Dendritic cell treated with granulocyte-macrophage colony-stimulating factor and Interleukin-4, amounts not matched to agents 40 ng/mL and 50 ng/mL, for 4 days (primary cell): ENCODE data around the gene CDC20.

Source experiments
- H3K27ac Mint-ChIP-seq: one replicate; pipeline ENCODE4 v1.8.0; 2022; ENCODE audit warnings: mild to moderate bottlenecking, mixed read lengths
- H3K27me3 Mint-ChIP-seq: one replicate; pipeline ENCODE4 v1.8.0; 2022; ENCODE audit warnings: mild to moderate bottlenecking, mixed read lengths
- H3K36me3 Mint-ChIP-seq: one replicate; pipeline ENCODE4 v1.8.0; 2022; ENCODE audit warnings: low read depth, mixed read lengths
- H3K4me1 Mint-ChIP-seq: one replicate; pipeline ENCODE4 v1.8.0; 2022; ENCODE audit warnings: low read depth, mixed read lengths
- H3K4me3 Mint-ChIP-seq: one replicate; pipeline ENCODE4 v1.8.0; 2022; ENCODE audit warnings: mild to moderate bottlenecking, moderate library complexity, mixed read lengths
- H3K9me3 Mint-ChIP-seq: one replicate; pipeline ENCODE4 v1.8.0; 2022; ENCODE audit warnings: mixed read lengths
- intact Hi-C: fragments of 100-400 bp; cut with micrococcal nuclease; formaldehyde crosslinking; loops from one replicate; pipeline ENCODE4 v1.15.0; 2022

Gene CDC20

DNA sequence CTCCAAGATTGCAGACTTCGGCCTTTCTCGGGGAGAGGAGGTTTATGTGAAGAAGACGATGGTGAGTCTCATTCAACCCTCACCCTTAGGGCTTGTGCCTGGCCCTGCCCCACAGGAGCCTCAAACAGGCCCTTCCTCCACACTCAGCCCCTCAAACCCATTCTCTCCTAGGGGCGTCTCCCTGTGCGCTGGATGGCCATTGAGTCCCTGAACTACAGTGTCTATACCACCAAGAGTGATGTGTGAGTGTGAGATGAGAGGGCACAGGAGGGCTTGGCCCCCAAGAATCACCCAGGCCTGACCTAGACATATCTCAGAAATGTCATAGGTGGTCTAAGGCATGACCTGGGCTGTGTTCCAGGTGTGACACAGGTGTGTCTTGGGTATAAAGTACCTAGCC lies 39.5 kb upstream of the CDC20 start:
- H3K9me3 Mint-ChIP-seq: no peaks in the 10 kb centered on the region
- no peaks in the 10 kb centered on the region for H3K36me3 Mint-ChIP-seq
- H3K27ac Mint-ChIP-seq: no peak overlapping the region
- H3K4me1 Mint-ChIP-seq: peaks cover 38% of the 10 kb centered on the region
- H3K4me3 Mint-ChIP-seq: no peak overlapping the region
- H3K27me3 Mint-ChIP-seq: no peaks in the 10 kb centered on the region
- intact Hi-C loops: no loop called here

GRCh38 chr1:43319766-43320165 lies 39.0 kb upstream of the CDC20 start:
- H3K4me3 Mint-ChIP-seq: no peak overlapping the region
- peaks cover 41% of the 10 kb centered on the region for H3K4me1 Mint-ChIP-seq
- no peaks in the 10 kb centered on the region for H3K9me3 Mint-ChIP-seq
- H3K36me3 Mint-ChIP-seq: no peaks in the 10 kb centered on the region
- H3K27me3 Mint-ChIP-seq: no peaks in the 10 kb centered on the region
- peak overlapping the region; percentile 1 for H3K27ac Mint-ChIP-seq
- intact Hi-C loops: no loop called here

DNA sequence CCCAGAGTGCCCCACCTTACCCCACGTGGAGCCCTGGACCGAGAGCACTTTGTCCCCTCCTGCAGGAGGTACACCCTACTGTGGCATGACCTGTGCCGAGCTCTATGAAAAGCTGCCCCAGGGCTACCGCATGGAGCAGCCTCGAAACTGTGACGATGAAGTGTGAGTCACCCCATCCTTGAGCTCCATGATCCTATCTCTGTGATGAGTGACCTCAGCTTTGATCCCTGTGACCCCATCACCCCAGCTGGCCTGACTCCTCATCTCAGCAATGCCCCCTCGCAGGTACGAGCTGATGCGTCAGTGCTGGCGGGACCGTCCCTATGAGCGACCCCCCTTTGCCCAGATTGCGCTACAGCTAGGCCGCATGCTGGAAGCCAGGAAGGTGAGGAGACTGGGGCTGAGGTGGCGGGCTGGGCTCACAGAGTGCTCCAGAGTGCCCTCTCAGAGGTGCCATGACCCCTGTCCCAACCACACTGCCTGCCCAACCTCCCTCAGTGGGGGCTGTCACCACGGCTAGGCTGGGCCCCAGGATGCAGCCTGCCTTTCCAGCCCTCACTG lies 37.4 kb upstream of the CDC20 start:
- no peaks in the 10 kb centered on the region for H3K9me3 Mint-ChIP-seq
- H3K4me3 Mint-ChIP-seq: no peak overlapping the region
- H3K36me3 Mint-ChIP-seq: no peaks in the 10 kb centered on the region
- peaks cover 32% of the 10 kb centered on the region for H3K4me1 Mint-ChIP-seq
- H3K27me3 Mint-ChIP-seq: no peaks in the 10 kb centered on the region
- intact Hi-C loops: no loop called here
- no peak overlapping the region for H3K27ac Mint-ChIP-seq

GRCh38 chr1:43322506-43322905 lies 36.3 kb upstream of the CDC20 start:
- peaks cover 24% of the 10 kb centered on the region for H3K4me1 Mint-ChIP-seq
- no peaks in the 10 kb centered on the region for H3K36me3 Mint-ChIP-seq
- H3K9me3 Mint-ChIP-seq: no peaks in the 10 kb centered on the region
- H3K4me3 Mint-ChIP-seq: no peak overlapping the region
- no peaks in the 10 kb centered on the region for H3K27me3 Mint-ChIP-seq
- intact Hi-C loops: no loop called here
- no peak overlapping the region for H3K27ac Mint-ChIP-seq

DNA sequence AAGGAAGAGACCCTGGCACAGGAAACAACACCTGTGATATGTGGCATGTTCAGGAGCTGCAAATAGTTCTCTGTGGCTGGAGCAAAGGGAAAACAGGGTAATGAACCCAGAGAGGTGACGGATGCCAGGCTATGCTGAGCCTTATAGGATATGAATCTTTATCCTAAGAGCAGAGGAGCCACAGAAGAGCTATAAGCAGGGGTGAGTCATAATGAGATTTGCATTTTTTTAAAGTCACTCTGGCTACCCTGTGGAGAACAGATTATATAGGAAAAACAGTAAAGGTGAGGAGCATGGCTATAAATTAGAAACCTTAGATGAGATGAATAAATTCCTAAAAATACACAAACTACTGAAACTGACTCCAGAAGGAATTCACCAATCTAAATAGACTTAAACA lies 34.0 kb upstream of the CDC20 start:
- peaks cover 20% of the 10 kb centered on the region for H3K4me1 Mint-ChIP-seq
- intact Hi-C loops: no loop called here
- no peak overlapping the region for H3K4me3 Mint-ChIP-seq
- H3K27me3 Mint-ChIP-seq: no peaks in the 10 kb centered on the region
- no peaks in the 10 kb centered on the region for H3K36me3 Mint-ChIP-seq
- H3K27ac Mint-ChIP-seq: no peak overlapping the region
- no peaks in the 10 kb centered on the region for H3K9me3 Mint-ChIP-seq

- Mint-ChIP-seq H3K36me3 (no peaks in the 10 kb centered on the region), H3K4me1 (peaks cover 23% of the 10 kb centered on the region), H3K4me3 (no peak overlapping the region), H3K9me3 (no peaks in the 10 kb centered on the region), H3K27me3 (no peaks in the 10 kb centered on the region), H3K27ac (no peak overlapping the region)
- intact Hi-C loops: no loop called here
Measured at GRCh38 chr1:43325381-43325780, 33.4 kb upstream of the CDC20 start.

DNA sequence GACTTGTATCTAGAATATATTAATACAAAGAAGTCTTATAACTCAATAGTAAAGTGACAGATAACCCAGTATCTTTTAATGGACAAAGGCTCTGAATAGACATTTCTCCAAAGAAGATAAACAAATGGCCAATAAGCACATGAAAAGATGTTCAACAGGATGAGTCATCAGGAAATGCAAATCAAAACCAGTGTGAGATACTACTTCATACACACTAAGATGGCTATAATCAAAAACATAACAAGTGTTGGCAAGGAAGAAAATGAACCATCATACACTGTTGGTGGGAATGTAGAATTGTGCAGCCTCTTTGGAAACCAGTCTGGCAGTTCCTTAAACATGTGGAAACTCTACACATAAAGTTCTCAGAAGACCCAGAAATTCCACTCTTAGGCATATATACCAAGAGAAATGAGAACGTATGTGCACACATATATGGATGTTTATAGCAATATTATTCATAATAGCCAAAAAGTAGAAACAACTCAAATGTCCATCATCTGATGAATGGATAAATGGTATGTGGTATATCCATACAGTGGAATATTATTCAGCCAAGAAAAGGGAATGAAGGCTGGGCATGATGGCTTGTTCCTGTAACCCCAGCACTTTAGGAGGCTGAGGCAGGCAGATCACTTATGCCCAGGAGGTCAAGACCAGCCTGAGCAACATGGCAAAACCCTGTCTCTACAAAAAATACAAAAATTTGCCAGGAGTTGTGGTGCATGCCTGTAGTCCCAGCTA lies 31.1 kb upstream of the CDC20 start:
- Mint-ChIP-seq H3K4me1 (peaks cover 25% of the 10 kb centered on the region), H3K9me3 (no peaks in the 10 kb centered on the region), H3K27ac (no peak overlapping the region), H3K36me3 (no peaks in the 10 kb centered on the region), H3K27me3 (no peaks in the 10 kb centered on the region), H3K4me3 (no peak overlapping the region)
- intact Hi-C loops: no loop called here

DNA sequence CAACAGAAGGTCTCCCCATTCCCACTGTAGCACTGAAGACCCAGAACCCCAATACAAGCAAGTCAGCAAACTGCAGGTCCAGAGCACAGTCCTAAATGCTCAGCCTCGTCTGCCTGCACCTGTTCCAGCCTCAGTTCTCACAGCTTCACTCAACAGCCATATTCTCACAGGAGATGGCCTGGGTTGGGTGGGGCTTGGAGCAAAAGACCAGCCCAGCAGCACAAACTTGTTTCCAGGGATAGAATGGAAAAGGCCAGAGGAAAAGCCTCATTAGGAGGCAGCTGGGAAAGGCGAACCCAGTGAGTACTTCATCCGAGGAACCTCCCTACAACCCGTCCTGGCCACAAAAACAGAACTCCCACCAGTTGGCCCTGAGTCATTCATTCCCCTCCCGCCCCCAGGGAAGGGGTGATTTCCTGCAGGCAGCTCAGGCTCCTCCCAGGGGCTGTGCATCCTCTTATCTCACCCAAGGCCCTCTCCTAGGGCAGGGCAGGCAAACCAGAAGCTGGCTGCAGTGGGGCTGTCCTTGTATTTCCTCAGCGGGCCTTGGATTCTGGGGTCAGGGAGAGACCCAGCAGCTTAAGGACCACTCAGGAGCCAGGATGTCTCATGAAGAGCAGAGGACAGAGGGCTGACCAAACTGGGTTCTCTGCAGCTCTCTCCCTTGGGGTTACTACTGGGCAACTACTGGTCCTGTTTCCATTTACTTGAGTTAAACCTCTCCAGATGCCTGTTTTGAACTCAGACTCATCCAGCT lies 28.6 kb upstream of the CDC20 start:
- H3K36me3 Mint-ChIP-seq: no peaks in the 10 kb centered on the region
- intact Hi-C loops: no loop called here
- no peak overlapping the region for H3K4me3 Mint-ChIP-seq
- H3K4me1 Mint-ChIP-seq: peaks cover 16% of the 10 kb centered on the region
- no peaks in the 10 kb centered on the region for H3K27me3 Mint-ChIP-seq
- H3K27ac Mint-ChIP-seq: peak overlapping the region; percentile 80
- H3K9me3 Mint-ChIP-seq: no peaks in the 10 kb centered on the region

DNA sequence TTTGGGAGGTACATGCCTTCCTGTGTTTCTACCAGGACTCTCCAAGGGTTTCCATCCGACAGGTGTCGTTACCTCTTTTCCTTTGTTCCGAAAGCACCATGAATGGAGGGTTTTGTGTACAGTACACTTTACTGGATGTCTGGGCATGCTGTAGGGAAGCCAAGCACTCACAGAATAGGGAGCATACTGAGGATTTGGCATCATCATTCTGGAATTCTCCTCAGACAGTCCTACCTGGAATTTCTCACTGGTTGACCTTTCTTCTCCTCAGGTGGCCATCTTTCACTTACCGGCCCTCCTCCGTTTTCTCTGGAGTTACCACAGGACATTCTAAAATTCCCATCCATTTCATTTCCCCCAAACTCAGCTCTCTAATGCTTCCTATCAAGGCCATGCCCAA lies 27.1 kb upstream of the CDC20 start:
- H3K36me3 Mint-ChIP-seq: no peaks in the 10 kb centered on the region
- no peak overlapping the region for H3K27ac Mint-ChIP-seq
- no peaks in the 10 kb centered on the region for H3K9me3 Mint-ChIP-seq
- H3K4me1 Mint-ChIP-seq: peaks cover 16% of the 10 kb centered on the region
- no peak overlapping the region for H3K4me3 Mint-ChIP-seq
- no peaks in the 10 kb centered on the region for H3K27me3 Mint-ChIP-seq
- intact Hi-C loops: no loop called here

GRCh38 chr1:43334453-43335205 lies 24.2 kb upstream of the CDC20 start:
- intact Hi-C loops: no loop called here
- Mint-ChIP-seq H3K27ac (no peak overlapping the region), H3K36me3 (no peaks in the 10 kb centered on the region), H3K9me3 (no peaks in the 10 kb centered on the region), H3K4me1 (peaks cover 10% of the 10 kb centered on the region), H3K4me3 (no peak overlapping the region), H3K27me3 (peaks cover 2% of the 10 kb centered on the region)

- Mint-ChIP-seq H3K27me3 (peaks cover 2% of the 10 kb centered on the region), H3K27ac (no peak within 1 kb of the TSS), H3K36me3 (no peaks in the 10 kb centered on the region), H3K4me1 (no peaks in the 10 kb centered on the region), H3K9me3 (no peaks in the 10 kb centered on the region), H3K4me3 (no peak within 1 kb of the TSS)
- intact Hi-C loops: no loop called here
Measured at GRCh38 chr1:43337588-43337987, 21.2 kb upstream of the CDC20 start, which contains the start of gene MPL. Gene MPL, plus strand, starts transcription at chr1:43337818. Its CDS starts 31 bp downstream, at chr1:43337849.

- Mint-ChIP-seq H3K36me3 (no peaks in the 10 kb centered on the region), H3K27ac (no peak overlapping the region), H3K4me1 (no peaks in the 10 kb centered on the region), H3K9me3 (no peaks in the 10 kb centered on the region), H3K27me3 (peaks cover 2% of the 10 kb centered on the region), H3K4me3 (no peak overlapping the region)
- intact Hi-C loops: no loop called here
Measured at GRCh38 chr1:43338001-43338400, 20.8 kb upstream of the CDC20 start.

GRCh38 chr1:43339584-43340232 lies 19.1 kb upstream of the CDC20 start:
- Mint-ChIP-seq H3K27me3 (peaks cover 2% of the 10 kb centered on the region), H3K4me1 (no peaks in the 10 kb centered on the region), H3K4me3 (no peak overlapping the region), H3K9me3 (no peaks in the 10 kb centered on the region), H3K36me3 (no peaks in the 10 kb centered on the region), H3K27ac (no peak overlapping the region)
- intact Hi-C loops: loop anchor here (5.0 kb wide), 1 partner anchor 487 kb away; no protein-coding TSS in a partner anchor
